ENCODE results near the gene DAPK3.

DNA sequence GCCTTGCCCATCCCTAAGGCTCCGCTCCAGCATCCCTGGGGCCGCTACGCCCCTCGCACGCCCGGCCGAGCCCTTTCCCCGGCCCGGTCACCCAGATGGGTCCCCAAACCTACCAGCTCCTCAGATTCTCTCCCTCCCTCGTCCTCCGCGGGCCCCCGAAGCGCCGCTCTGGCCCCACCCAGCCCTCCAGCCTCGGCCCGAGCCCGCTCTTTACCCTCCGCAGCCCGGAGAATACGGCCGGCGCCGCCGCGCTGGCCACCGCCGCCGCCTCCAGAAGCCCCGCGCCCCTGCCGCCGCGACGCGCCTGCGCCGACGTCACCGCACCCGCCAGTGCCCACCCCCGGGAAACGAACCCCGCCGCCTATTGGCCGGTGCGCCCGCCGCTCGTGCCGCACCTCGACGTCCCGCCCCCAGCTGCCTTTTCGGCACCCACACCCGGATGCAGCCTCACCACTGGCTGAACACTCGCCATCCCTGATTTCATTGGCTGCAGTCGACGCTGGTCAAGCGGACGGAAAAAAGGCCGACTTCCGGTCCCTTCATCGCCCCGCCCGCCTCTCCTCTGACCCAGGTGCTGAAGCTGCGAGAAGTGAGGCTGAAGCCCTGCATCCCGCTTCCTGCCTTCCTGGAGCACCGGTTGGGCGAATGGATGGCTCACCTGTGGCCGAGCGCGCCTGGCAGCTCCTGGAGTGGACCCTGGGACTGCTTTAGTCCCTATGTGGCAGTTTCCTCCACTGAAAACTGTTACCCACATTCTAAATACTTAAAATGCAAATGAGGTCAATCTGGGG, at the start of gene DAPK3:
- TF ChIP-seq, protein P1, sequence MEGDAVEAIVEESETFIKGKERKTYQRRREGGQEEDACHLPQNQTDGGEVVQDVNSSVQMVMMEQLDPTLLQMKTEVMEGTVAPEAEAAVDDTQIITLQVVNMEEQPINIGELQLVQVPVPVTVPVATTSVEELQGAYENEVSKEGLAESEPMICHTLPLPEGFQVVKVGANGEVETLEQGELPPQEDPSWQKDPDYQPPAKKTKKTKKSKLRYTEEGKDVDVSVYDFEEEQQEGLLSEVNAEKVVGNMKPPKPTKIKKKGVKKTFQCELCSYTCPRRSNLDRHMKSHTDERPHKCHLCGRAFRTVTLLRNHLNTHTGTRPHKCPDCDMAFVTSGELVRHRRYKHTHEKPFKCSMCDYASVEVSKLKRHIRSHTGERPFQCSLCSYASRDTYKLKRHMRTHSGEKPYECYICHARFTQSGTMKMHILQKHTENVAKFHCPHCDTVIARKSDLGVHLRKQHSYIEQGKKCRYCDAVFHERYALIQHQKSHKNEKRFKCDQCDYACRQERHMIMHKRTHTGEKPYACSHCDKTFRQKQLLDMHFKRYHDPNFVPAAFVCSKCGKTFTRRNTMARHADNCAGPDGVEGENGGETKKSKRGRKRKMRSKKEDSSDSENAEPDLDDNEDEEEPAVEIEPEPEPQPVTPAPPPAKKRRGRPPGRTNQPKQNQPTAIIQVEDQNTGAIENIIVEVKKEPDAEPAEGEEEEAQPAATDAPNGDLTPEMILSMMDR (IDR thresholded peaks at IDR 0.05), result peak in 4 of 6 experiments; percentile 27 to 67 (median 48)
- TF ChIP-seq POLR2A (IDR thresholded peaks at IDR 0.05), result peak in 3 of 4 donors; percentile 95 to 98 (median 96)

Data from esophagus squamous epithelium (tissue), 4 donors.